ENCODE data around the gene PITHD1. TPM values are rescaled to one million over a fixed set of nuclear protein-coding genes. Genes with fewer than 3 reads are reported as not detected.
"Not testable (repeated sequence)": the region's sequence is repeated elsewhere in the genome, so short reads cannot be mapped to it uniquely, and the experiment has no call there.

Gene PITHD1
- total and polyA plus RNA-seq, 9 donors = 39.9 to 55.0 (median 43.0) TPM

GRCh38 chr1:23774174-23774880 lies 3.9 kb upstream of the PITHD1 start:
- intact Hi-C loops (cut with DNase I) = loop anchor here in 1 of 4 donors (10.0 kb wide), 1 partner anchor 240 kb away; no protein-coding TSS in a partner anchor
- H3K4me1 ChIP-seq (ENCODE audit: insufficient read depth) = peaks cover 8% of the 10 kb centered on the region
- WGBS, 3 donors = 68 to 80% (median 74%) methylated on average over 6 of the region's 6 CpGs

GRCh38 chr1:23776217-23776616 lies 2.0 kb upstream of the PITHD1 start:
- intact Hi-C loops (cut with DNase I) = loop anchor here in 2 of 4 donors (5.0 to 10.0 kb wide), 3 partner anchors 91 to 239 kb away; partner anchors contain the start of gene FUCA1 (in 1 of the 2)
- WGBS, 3 donors = 81 to 87% (median 83%) methylated on average over 2 of the region's 2 CpGs
- Histone ChIP-seq H3K4me1 (ENCODE audit: insufficient read depth) (peaks cover 9% of the 10 kb centered on the region), H3K27me3 (no peaks in the 10 kb centered on the region), H3K36me3 (no peaks in the 10 kb centered on the region), H3K9me3 (no peaks in the 10 kb centered on the region), H3K27ac (no peak overlapping the region), H3K4me3 (no peak overlapping the region)
- no peak for DNase-seq
- TF ChIP-seq CTCF (IDR thresholded peaks at IDR 0.05) (no peak), EP300 (IDR thresholded peaks at IDR 0.05) (no peak), POLR2A (IDR thresholded peaks at IDR 0.05) (no peak)

More at GRCh38 chr1:23774174-23774880, 3.9 kb upstream of the PITHD1 start:
- no peak for DNase-seq
- Histone ChIP-seq H3K36me3 (no peaks in the 10 kb centered on the region), H3K27ac (no peak overlapping the region), H3K4me3 (no peak overlapping the region), H3K27me3 (no peaks in the 10 kb centered on the region), H3K9me3 (no peaks in the 10 kb centered on the region)
- TF ChIP-seq EP300 (IDR thresholded peaks at IDR 0.05) (no peak), POLR2A (IDR thresholded peaks at IDR 0.05) (no peak), CTCF (IDR thresholded peaks at IDR 0.05) (no peak)

GRCh38 chr1:23779826-23780371 lies 1.7 kb downstream of the PITHD1 start:
- no peaks in the 10 kb centered on the region for H3K36me3 ChIP-seq
- no peak for DNase-seq
- intact Hi-C loops (cut with DNase I) = loop anchor here in 2 of 4 donors (5.0 to 10.0 kb wide), 3 partner anchors 87 to 235 kb away; partner anchors contain the start of gene FUCA1 (in 1 of the 2)
- 73 to 82% (median 75%) methylated on average over 3 of the region's 3 CpGs for WGBS, 3 donors
- H3K4me1 ChIP-seq (ENCODE audit: insufficient read depth) = peaks cover 9% of the 10 kb centered on the region
- no peak overlapping the region for H3K27ac ChIP-seq
- no peaks in the 10 kb centered on the region for H3K9me3 ChIP-seq
- no peaks in the 10 kb centered on the region for H3K27me3 ChIP-seq
- H3K4me3 ChIP-seq = no peak overlapping the region
- TF ChIP-seq CTCF (IDR thresholded peaks at IDR 0.05) (no peak), EP300 (IDR thresholded peaks at IDR 0.05) (no peak), POLR2A (IDR thresholded peaks at IDR 0.05) (no peak)

GRCh38 chr1:23783141-23783540 lies 4.9 kb downstream of the PITHD1 start:
- 90 to 92% (median 91%) methylated on average over 11 of the region's 11 CpGs for WGBS, 3 donors

GRCh38 chr1:23784846-23785245 lies 6.6 kb downstream of the PITHD1 start:
- H3K36me3 ChIP-seq = no peaks in the 10 kb centered on the region
- intact Hi-C loops (cut with DNase I) = no loop called here
- TF ChIP-seq POLR2A (IDR thresholded peaks at IDR 0.05) (no peak), CTCF (IDR thresholded peaks at IDR 0.05) (no peak), EP300 (IDR thresholded peaks at IDR 0.05) (no peak)
- no peak overlapping the region for H3K4me3 ChIP-seq
- H3K9me3 ChIP-seq = no peaks in the 10 kb centered on the region
- WGBS, 3 donors = 59 to 73% (median 66%) methylated on average over 4 of the region's 4 CpGs
- no peak for DNase-seq
- H3K27ac ChIP-seq = no peak overlapping the region
- H3K4me1 ChIP-seq (ENCODE audit: insufficient read depth) = no peaks in the 10 kb centered on the region
- no peaks in the 10 kb centered on the region for H3K27me3 ChIP-seq

More at GRCh38 chr1:23783141-23783540, 4.9 kb downstream of the PITHD1 start:
- H3K4me3 ChIP-seq; H3K27me3 ChIP-seq; H3K4me1 ChIP-seq (ENCODE audit: insufficient read depth); H3K36me3 ChIP-seq; H3K27ac ChIP-seq; DNase-seq; intact Hi-C loops (cut with DNase I); H3K9me3 ChIP-seq: not testable (repeated sequence)
